GM18505 (cell line): ENCODE data around the gene GRIK3.

ENCODE experiments used
- ATAC-seq: cut with Tn5 transposase; IDR thresholded peaks from one replicate; pipeline ENCODE4 v1.9.1; 2021; ENCODE audit not compliant: unreplicated experiment
- POLR2A ChIP-seq: IDR thresholded peaks from 4 replicates; pipeline ENCODE4 v1.6.1; 2011; ENCODE audit warnings: borderline replicate concordance; ENCODE audit not compliant: insufficient read depth, insufficient read length; ENCODE audit errors: extremely low read depth

The GRIK3 gene

GRCh38 chr1:36864182-36864822, 170.0 kb downstream of the GRIK3 start:
- ATAC-seq: no peak
- TF ChIP-seq POLR2A: no peak

- no peak for ATAC-seq
- TF ChIP-seq POLR2A: no peak
These were observed 170.8 kb downstream of the GRIK3 start for GRCh38 chr1:36863500-36863899.

- no peak for ATAC-seq
- TF ChIP-seq POLR2A: no peak
These were observed 171.3 kb downstream of the GRIK3 start for GRCh38 chr1:36863061-36863460.

- TF ChIP-seq POLR2A: no peak
- ATAC-seq: no peak
These were observed 172.9 kb downstream of the GRIK3 start for GRCh38 chr1:36861375-36861774.

GRCh38 chr1:36859926-36860325, 174.4 kb downstream of the GRIK3 start:
- no peak for TF ChIP-seq POLR2A
- ATAC-seq: no peak

GRCh38 chr1:36858981-36859380, 175.3 kb downstream of the GRIK3 start:
- no peak for TF ChIP-seq POLR2A

GRCh38 chr1:36858553-36858952, 175.8 kb downstream of the GRIK3 start:
- no peak for TF ChIP-seq POLR2A
- ATAC-seq: no peak

More at GRCh38 chr1:36858981-36859380, 175.3 kb downstream of the GRIK3 start:
- no peak for ATAC-seq

- no peak for TF ChIP-seq POLR2A
- ATAC-seq: no peak
These were observed 176.6 kb downstream of the GRIK3 start for GRCh38 chr1:36857754-36858153.

- ATAC-seq: no peak
- TF ChIP-seq POLR2A: no peak
These were observed 178.4 kb downstream of the GRIK3 start for GRCh38 chr1:36855699-36856494.

GRCh38 chr1:36853638-36854037, 180.7 kb downstream of the GRIK3 start:
- no peak for TF ChIP-seq POLR2A
- ATAC-seq: no peak

- no peak for ATAC-seq
- TF ChIP-seq POLR2A: no peak
These were observed 181.7 kb downstream of the GRIK3 start for GRCh38 chr1:36852586-36852985.

GRCh38 chr1:36851595-36851994, 182.7 kb downstream of the GRIK3 start:
- ATAC-seq: no peak
- no peak for TF ChIP-seq POLR2A

GRCh38 chr1:36851087-36851486, 183.2 kb downstream of the GRIK3 start:
- TF ChIP-seq POLR2A: no peak
- no peak for ATAC-seq

GRCh38 chr1:36849956-36850355, 184.4 kb downstream of the GRIK3 start:
- no peak for ATAC-seq
- no peak for TF ChIP-seq POLR2A
